ENCODE data around the gene VSNL1. TPM values are rescaled to one million over a fixed set of nuclear protein-coding genes. Genes with fewer than 3 reads are reported as not detected.

Gene VSNL1
- total RNA-seq, 1 experiment from 2014 or later = not detected

DNA sequence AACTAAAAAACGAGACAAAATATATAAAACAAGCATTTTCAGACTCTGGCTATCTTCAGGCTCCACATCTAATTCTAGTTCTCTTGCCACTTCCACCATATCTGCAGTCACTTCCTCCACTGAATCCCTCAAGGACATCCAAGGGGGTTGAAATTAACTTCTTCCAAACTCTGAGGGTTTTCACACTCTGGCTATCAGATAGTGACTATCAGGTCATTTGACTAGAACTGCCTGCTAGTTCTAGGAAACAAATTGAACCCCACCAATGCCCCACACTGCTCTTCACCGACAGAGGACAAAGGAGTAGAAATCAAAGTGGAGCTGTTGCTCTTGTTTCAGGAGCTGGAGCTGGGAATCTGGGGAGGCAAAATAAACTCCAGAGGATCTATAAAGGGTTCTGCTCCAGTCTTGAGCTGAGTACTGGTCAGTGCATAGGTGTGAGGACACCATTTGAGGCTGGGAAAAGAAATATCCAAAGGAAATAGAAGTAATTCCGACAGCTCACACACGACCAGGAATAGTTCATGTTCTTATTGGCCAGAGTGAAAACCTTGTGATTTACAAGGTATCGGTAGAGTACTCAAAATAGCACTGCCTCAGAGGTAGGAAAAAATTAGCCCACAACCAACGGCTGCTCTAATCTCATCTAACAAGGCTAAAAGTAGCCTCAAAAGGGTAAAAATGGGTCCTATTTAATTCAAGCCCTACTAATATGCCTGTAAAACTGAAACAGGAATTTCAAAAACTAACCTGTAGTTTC lies 141.8 kb downstream of the VSNL1 start:
- Histone ChIP-seq H3K9me2 (ENCODE audit: insufficient read depth) (no peaks in the 10 kb centered on the region), H3K4me1 (replicated peaks; ENCODE audit: insufficient read depth) (peaks cover 14% of the 10 kb centered on the region; the same call in 1 of the 2 replicates), H3K4me2 (no peak overlapping the region), H3K27me3 (ENCODE audit: insufficient read depth, low read depth) (no peaks in the 10 kb centered on the region), H3F3A (ENCODE audit: insufficient read depth, low read depth) (no peaks in the 10 kb centered on the region), H3K27ac (no peak overlapping the region), H3K9me3 (ENCODE audit: insufficient read depth, low read depth) (no peaks in the 10 kb centered on the region), H4K20me1 (ENCODE audit: insufficient read depth) (no peaks in the 10 kb centered on the region), H3K79me2 (ENCODE audit: low read depth) (no peaks in the 10 kb centered on the region), H3K36me3 (ENCODE audit: low read depth) (peaks cover 11% of the 10 kb centered on the region; the same call in 1 of the 2 replicates), H3K4me3 (no peak overlapping the region), H2AFZ (no peak overlapping the region)
- BruUV-seq (replicated peaks) = no TSS peak
- ChIA-PET CTCF (interaction anchor here (0.6 kb wide), 1 partner anchor 11 kb away, joined by 3 read pairs; no protein-coding TSS in a partner anchor), POLR2A (ENCODE audit: unreplicated experiment) (no interaction called here)
- intact Hi-C loops (cut with micrococcal nuclease; ENCODE audit: unreplicated experiment) = no loop called here
- DNase-seq = no peak
- no peak for TF ChIP-seq EZH2 (IDR thresholded peaks at IDR 0.05; ENCODE audit: low read depth)
- TF ChIP-seq CTCF (conservative IDR thresholded peaks at IDR 0.05) = no peak

- no peak overlapping the region for H3K4me2 ChIP-seq
- H3K9me2 ChIP-seq (ENCODE audit: insufficient read depth) = no peaks in the 10 kb centered on the region
- peaks cover 14% of the 10 kb centered on the region; the same call in 1 of the 2 replicates for H3K4me1 ChIP-seq (replicated peaks; ENCODE audit: insufficient read depth)
- DNase-seq = no peak
- TF ChIP-seq EZH2 (IDR thresholded peaks at IDR 0.05; ENCODE audit: low read depth) = no peak
- TF ChIP-seq CTCF (conservative IDR thresholded peaks at IDR 0.05) = no peak
- BruUV-seq (replicated peaks) = no TSS peak
- no peaks in the 10 kb centered on the region for H3K9me3 ChIP-seq (ENCODE audit: insufficient read depth, low read depth)
- H3F3A ChIP-seq (ENCODE audit: insufficient read depth, low read depth) = no peaks in the 10 kb centered on the region
- no peak overlapping the region for H3K4me3 ChIP-seq
- ChIA-PET POLR2A (ENCODE audit: unreplicated experiment) (no interaction called here), CTCF (no interaction called here)
- H3K36me3 ChIP-seq (ENCODE audit: low read depth) = peaks cover 15% of the 10 kb centered on the region; the same call in 1 of the 2 replicates
- H3K27me3 ChIP-seq (ENCODE audit: insufficient read depth, low read depth) = no peaks in the 10 kb centered on the region
- intact Hi-C loops (cut with micrococcal nuclease; ENCODE audit: unreplicated experiment) = no loop called here
- H4K20me1 ChIP-seq (ENCODE audit: insufficient read depth) = no peaks in the 10 kb centered on the region
- H3K27ac ChIP-seq = no peak overlapping the region
- no peak overlapping the region for H2AFZ ChIP-seq
- H3K79me2 ChIP-seq (ENCODE audit: low read depth) = no peaks in the 10 kb centered on the region
Observed at GRCh38 chr2:17683981-17684380, 143.5 kb downstream of the VSNL1 start.

DNA sequence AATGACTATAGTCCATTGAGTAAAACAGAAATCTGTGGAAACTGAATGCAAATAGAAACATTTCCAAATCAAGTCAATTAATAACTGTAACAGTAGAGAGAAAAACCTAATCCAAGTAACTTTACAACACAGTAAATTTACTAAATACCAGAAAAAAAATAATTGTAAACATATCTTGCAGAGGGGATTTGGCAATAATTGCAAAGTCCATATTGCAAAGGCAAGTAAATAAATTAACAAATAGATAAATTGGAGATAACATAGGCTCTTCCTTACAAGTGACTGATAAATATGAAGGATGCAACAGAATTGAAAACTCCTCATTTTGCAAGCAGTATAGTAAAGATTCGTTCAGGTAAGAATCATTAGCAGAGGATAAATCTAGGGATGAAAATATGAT lies 148.1 kb downstream of the VSNL1 start:
- no TSS peak for BruUV-seq (replicated peaks)
- Histone ChIP-seq H3K4me1 (replicated peaks; ENCODE audit: insufficient read depth) (no peaks in the 10 kb centered on the region), H3K9me3 (ENCODE audit: insufficient read depth, low read depth) (no peaks in the 10 kb centered on the region; the same call in 1 of the 2 replicates), H3K4me3 (no peak overlapping the region), H2AFZ (no peak overlapping the region), H3K27ac (no peak overlapping the region), H3K79me2 (ENCODE audit: low read depth) (no peaks in the 10 kb centered on the region), H4K20me1 (ENCODE audit: insufficient read depth) (no peaks in the 10 kb centered on the region), H3F3A (ENCODE audit: insufficient read depth, low read depth) (no peaks in the 10 kb centered on the region), H3K27me3 (ENCODE audit: insufficient read depth, low read depth) (no peaks in the 10 kb centered on the region), H3K4me2 (no peak overlapping the region), H3K9me2 (ENCODE audit: insufficient read depth) (no peaks in the 10 kb centered on the region), H3K36me3 (ENCODE audit: low read depth) (peaks cover 26% of the 10 kb centered on the region)
- TF ChIP-seq EZH2 (IDR thresholded peaks at IDR 0.05; ENCODE audit: low read depth) (no peak), CTCF (conservative IDR thresholded peaks at IDR 0.05) (no peak)
- no peak for DNase-seq
- CTCF ChIA-PET = no interaction called here
- intact Hi-C loops (cut with micrococcal nuclease; ENCODE audit: unreplicated experiment) = no loop called here
- POLR2A ChIA-PET (ENCODE audit: unreplicated experiment) = no interaction called here

Data from PC-9 (cell line).